Measurements from ENCODE around the gene LRRC42.

GRCh38 chr1:53946252-53947171, at the start of gene LRRC42:
- TF ChIP-seq, protein P1, sequence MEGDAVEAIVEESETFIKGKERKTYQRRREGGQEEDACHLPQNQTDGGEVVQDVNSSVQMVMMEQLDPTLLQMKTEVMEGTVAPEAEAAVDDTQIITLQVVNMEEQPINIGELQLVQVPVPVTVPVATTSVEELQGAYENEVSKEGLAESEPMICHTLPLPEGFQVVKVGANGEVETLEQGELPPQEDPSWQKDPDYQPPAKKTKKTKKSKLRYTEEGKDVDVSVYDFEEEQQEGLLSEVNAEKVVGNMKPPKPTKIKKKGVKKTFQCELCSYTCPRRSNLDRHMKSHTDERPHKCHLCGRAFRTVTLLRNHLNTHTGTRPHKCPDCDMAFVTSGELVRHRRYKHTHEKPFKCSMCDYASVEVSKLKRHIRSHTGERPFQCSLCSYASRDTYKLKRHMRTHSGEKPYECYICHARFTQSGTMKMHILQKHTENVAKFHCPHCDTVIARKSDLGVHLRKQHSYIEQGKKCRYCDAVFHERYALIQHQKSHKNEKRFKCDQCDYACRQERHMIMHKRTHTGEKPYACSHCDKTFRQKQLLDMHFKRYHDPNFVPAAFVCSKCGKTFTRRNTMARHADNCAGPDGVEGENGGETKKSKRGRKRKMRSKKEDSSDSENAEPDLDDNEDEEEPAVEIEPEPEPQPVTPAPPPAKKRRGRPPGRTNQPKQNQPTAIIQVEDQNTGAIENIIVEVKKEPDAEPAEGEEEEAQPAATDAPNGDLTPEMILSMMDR (conservative IDR thresholded peaks at IDR 0.05 in 1 of 2, IDR thresholded peaks at IDR 0.05 in 1 of 2; ENCODE audit: extremely low read depth in 1 of 2, insufficient read depth in 1 of 2, low read depth in 1 of 2, low read length in 2 of 2), result peak in 1 of 2 donors; percentile 50
- no peak for TF ChIP-seq EZH2 (IDR thresholded peaks at IDR 0.05; ENCODE audit: borderline replicate concordance, low read length)

Data from mammary epithelial cell (primary cell).